OCI-LY1 (cell line): ENCODE measurements around the gene POLR2H.
"Not testable (repeated sequence)": the region's sequence is repeated elsewhere in the genome, so short reads cannot be mapped to it uniquely, and the experiment has no call there.

Experiments used
- H2AFZ ChIP-seq: fragments of 200-600 bp; sonication (generic), shearing (Covaris generic); 2 replicates; pipeline ENCODE4 v1.6.0; 2014; ENCODE audit warnings: antibody characterized with exemption, mild to moderate bottlenecking, low read length
- H3F3A ChIP-seq: fragments of 200-600 bp; sonication (generic), shearing (Covaris generic); 2 replicates; pipeline ENCODE4 v1.6.0; 2014; ENCODE audit warnings: mild to moderate bottlenecking, antibody characterized with exemption, low read length, moderate library complexity; ENCODE audit not compliant: insufficient read depth
- H3K27ac ChIP-seq: fragments of 200-600 bp; sonication (generic); 2 replicates; pipeline ENCODE4 v1.5.1; 2014; ENCODE audit warnings: low read length, mixed run types, mild to moderate bottlenecking, low read depth; ENCODE audit not compliant: poor library complexity, severe bottlenecking
- H3K27me3 ChIP-seq: fragments of 200-600 bp; sonication (generic); 2 replicates; pipeline ENCODE4 v1.6.0; 2014; ENCODE audit warnings: antibody characterized with exemption, mild to moderate bottlenecking, low read length, moderate library complexity; ENCODE audit not compliant: insufficient read depth
- H3K36me3 ChIP-seq: fragments of 200-600 bp; sonication (generic); 2 replicates; pipeline ENCODE4 v1.6.1; 2014; ENCODE audit warnings: mild to moderate bottlenecking, antibody characterized with exemption, low read length, moderate library complexity, mixed read lengths; ENCODE audit not compliant: insufficient read depth
- H3K4me1 ChIP-seq: fragments of 200-600 bp; sonication (generic); 2 replicates; pipeline ENCODE4 v1.5.1; 2014; ENCODE audit warnings: mild to moderate bottlenecking, low read length, moderate library complexity; ENCODE audit not compliant: insufficient read depth, severe bottlenecking
- H3K4me2 ChIP-seq: fragments of 200-600 bp; sonication (generic), shearing (Covaris generic); 2 replicates; pipeline ENCODE4 v1.6.1; 2014; ENCODE audit warnings: low read length
- H3K4me3 ChIP-seq: fragments of 200-600 bp; sonication (generic); 2 replicates; pipeline ENCODE4 v1.5.1; 2014; ENCODE audit warnings: low read length, low read depth, mild to moderate bottlenecking, mixed read lengths; ENCODE audit not compliant: poor library complexity, severe bottlenecking
- H3K79me2 ChIP-seq: fragments of 200-600 bp; shearing (Covaris generic); 2 replicates; pipeline ENCODE4 v1.6.1; 2016; ENCODE audit warnings: mixed run types, low read length, mixed read lengths; ENCODE audit not compliant: insufficient read depth
- H3K9ac ChIP-seq: fragments of 200-600 bp; sonication (generic), shearing (Covaris generic); 2 replicates; pipeline ENCODE4 v1.6.1; 2014; ENCODE audit warnings: mild to moderate bottlenecking, low read length, mixed read lengths
- H3K9me2 ChIP-seq: fragments of 200-600 bp; sonication (generic), shearing (Covaris generic); 2 replicates; pipeline ENCODE4 v1.6.1; 2014; ENCODE audit warnings: low read depth, mild to moderate bottlenecking, low read length, mixed read lengths
- H3K9me3 ChIP-seq: fragments of 200-600 bp; shearing (Covaris generic); 2 replicates; pipeline ENCODE4 v1.6.1; 2014; ENCODE audit warnings: low read length, mixed read lengths
- H4K20me1 ChIP-seq: fragments of 200-600 bp; sonication (generic), shearing (Covaris generic); 2 replicates; pipeline ENCODE4 v1.6.0; 2016; ENCODE audit warnings: mild to moderate bottlenecking, low read length; ENCODE audit not compliant: insufficient read depth
- CTCF ChIP-seq: fragments of 200-600 bp; sonication (generic), shearing (Covaris generic); IDR thresholded peaks from 2 replicates; pipeline ENCODE4 v1.5.1; 2017; ENCODE audit warnings: mild to moderate bottlenecking, antibody characterized with exemption, low read length, moderate library complexity, mixed read lengths
- EZH2 ChIP-seq: fragments of 200-600 bp; sonication (generic), shearing (Covaris generic); IDR thresholded peaks from 2 replicates; pipeline ENCODE4 v1.8.0; 2017; ENCODE audit warnings: borderline replicate concordance, mixed run types, mild to moderate bottlenecking, antibody characterized with exemption, low read length, moderate library complexity, mixed read lengths

The POLR2H gene

GRCh38 chr3:184338511-184338945, 23.0 kb upstream of the POLR2H start:
- Histone ChIP-seq H3K4me2 (no peak overlapping the region), H4K20me1 (no peaks in the 10 kb centered on the region), H3K4me1 (peaks cover 16% of the 10 kb centered on the region), H3K79me2 (no peaks in the 10 kb centered on the region), H3K9me3 (no peaks in the 10 kb centered on the region), H3K4me3 (no peak overlapping the region), H3F3A (peaks cover 15% of the 10 kb centered on the region; the same call in 1 of the 2 replicates), H3K27me3 (no peaks in the 10 kb centered on the region; the same call in 1 of the 2 replicates), H3K9me2 (no peaks in the 10 kb centered on the region), H2AFZ (no peak overlapping the region), H3K36me3 (peaks cover 20% of the 10 kb centered on the region), H3K27ac (no peak overlapping the region), H3K9ac (no peak overlapping the region)
- TF ChIP-seq EZH2 (no peak), CTCF (no peak)

- peaks cover 15% of the 10 kb centered on the region for H3K36me3 ChIP-seq
- H3K9ac ChIP-seq: no peak overlapping the region
- H3K4me2 ChIP-seq: no peak overlapping the region
- H3K4me3 ChIP-seq: no peak overlapping the region
- TF ChIP-seq EZH2 (no peak), CTCF (no peak)
- H2AFZ ChIP-seq: no peak overlapping the region
- H4K20me1 ChIP-seq: no peaks in the 10 kb centered on the region
- no peak overlapping the region for H3K27ac ChIP-seq
- H3K9me3 ChIP-seq: no peaks in the 10 kb centered on the region
- no peaks in the 10 kb centered on the region for H3K9me2 ChIP-seq
- H3K79me2 ChIP-seq: no peaks in the 10 kb centered on the region
- H3F3A ChIP-seq: peaks cover 11% of the 10 kb centered on the region; the same call in 1 of the 2 replicates
- no peaks in the 10 kb centered on the region; the same call in 1 of the 2 replicates for H3K27me3 ChIP-seq
- H3K4me1 ChIP-seq: peaks cover 16% of the 10 kb centered on the region
These were observed 22.5 kb upstream of the POLR2H start for GRCh38 chr3:184339001-184339400.

- H2AFZ ChIP-seq, H3K9ac ChIP-seq, H3K4me3 ChIP-seq, H3K79me2 ChIP-seq, H3K36me3 ChIP-seq, H3K27me3 ChIP-seq, H3K9me3 ChIP-seq, H3K27ac ChIP-seq, H4K20me1 ChIP-seq, H3K9me2 ChIP-seq, H3F3A ChIP-seq, H3K4me2 ChIP-seq: not testable (repeated sequence)
- H3K4me1 ChIP-seq: peaks cover 16% of the 10 kb centered on the region
These were observed 21.9 kb upstream of the POLR2H start for GRCh38 chr3:184339451-184340135.

- TF ChIP-seq EZH2 (no peak), CTCF (no peak)
- H2AFZ ChIP-seq: no peak overlapping the region
- H3K9ac ChIP-seq: no peak overlapping the region
- H3F3A ChIP-seq: no peaks in the 10 kb centered on the region
- H3K79me2 ChIP-seq: no peaks in the 10 kb centered on the region
- no peak overlapping the region for H3K27ac ChIP-seq
- no peaks in the 10 kb centered on the region for H3K9me3 ChIP-seq
- H3K4me3 ChIP-seq: no peak overlapping the region
- H3K36me3 ChIP-seq: no peaks in the 10 kb centered on the region; the same call in 1 of the 2 replicates
- H3K9me2 ChIP-seq: no peaks in the 10 kb centered on the region
- H3K4me1 ChIP-seq: no peaks in the 10 kb centered on the region
- no peaks in the 10 kb centered on the region; the same call in 1 of the 2 replicates for H3K27me3 ChIP-seq
- H4K20me1 ChIP-seq: no peaks in the 10 kb centered on the region
- H3K4me2 ChIP-seq: no peak overlapping the region
These were observed 19.6 kb upstream of the POLR2H start for GRCh38 chr3:184341925-184342324.
